Stimulated activated CD4-positive, alpha-beta T cell treated with anti-CD3 and anti-CD28 coated beads, TNF-alpha, amount 100 ng/mL, for 4 hours (primary cell): ENCODE measurements around the gene NR0B2.

Experiments used
- DNase-seq, 3 experiments: peaks; one replicate each; pipeline ENCODE4 v3.0.0-alpha.2; 2020; ENCODE audit warnings: low read depth in 3 of 3

Gene NR0B2

GRCh38 chr1:26936823-26937222, 23.0 kb upstream of the NR0B2 start:
- no peak for DNase-seq

GRCh38 chr1:26932531-26932930, 18.8 kb upstream of the NR0B2 start:
- DNase-seq: no peak

- no peak for DNase-seq
Measured at GRCh38 chr1:26923711-26924110, 9.9 kb upstream of the NR0B2 start.

GRCh38 chr1:26922901-26923300, 9.1 kb upstream of the NR0B2 start:
- no peak for DNase-seq

- DNase-seq: no peak
Measured at GRCh38 chr1:26922431-26922729, 8.6 kb upstream of the NR0B2 start.

- peak; percentile 87 to 91 (median 90) for DNase-seq
Measured at GRCh38 chr1:26921540-26922430, 8.0 kb upstream of the NR0B2 start, which contains the start of gene NUDC. Gene NUDC, plus strand, starts transcription at chr1:26921743. Its CDS starts 106 bp downstream, at chr1:26921849.

GRCh38 chr1:26921126-26921539, 7.4 kb upstream of the NR0B2 start:
- no peak for DNase-seq

GRCh38 chr1:26915204-26915842, 1.5 kb upstream of the NR0B2 start:
- DNase-seq: no peak

- no peak for DNase-seq
Measured at GRCh38 chr1:26913389-26913753, 404 bp downstream of the NR0B2 start.

GRCh38 chr1:26912147-26912490, 1.7 kb downstream of the NR0B2 start:
- no peak for DNase-seq

- no peak for DNase-seq
Measured at GRCh38 chr1:26911399-26912146, 2.2 kb downstream of the NR0B2 start.

- DNase-seq: no peak
Measured at GRCh38 chr1:26910343-26911160, 3.2 kb downstream of the NR0B2 start.

- DNase-seq: no peak
Measured at GRCh38 chr1:26909951-26910342, 3.8 kb downstream of the NR0B2 start.

GRCh38 chr1:26907071-26907917, 6.5 kb downstream of the NR0B2 start:
- DNase-seq: no peak

- DNase-seq: no peak
Measured at GRCh38 chr1:26900815-26901511, 12.8 kb downstream of the NR0B2 start.

- DNase-seq: peak; percentile 75 to 80 (median 78)
Measured at GRCh38 chr1:26900001-26900814, 13.6 kb downstream of the NR0B2 start, which contains the start of gene GPATCH3. Gene GPATCH3, minus strand, starts transcription at chr1:26900467. Its CDS starts 25 bp downstream, at chr1:26900442.

GRCh38 chr1:26897351-26897750, 16.4 kb downstream of the NR0B2 start:
- DNase-seq: no peak

- DNase-seq: no peak
Measured at GRCh38 chr1:26894263-26894662, 19.5 kb downstream of the NR0B2 start.

- DNase-seq: no peak
Measured at GRCh38 chr1:26890467-26890796, 23.3 kb downstream of the NR0B2 start.
